Measurements from ENCODE around the gene NPB.

Gene NPB

DNA sequence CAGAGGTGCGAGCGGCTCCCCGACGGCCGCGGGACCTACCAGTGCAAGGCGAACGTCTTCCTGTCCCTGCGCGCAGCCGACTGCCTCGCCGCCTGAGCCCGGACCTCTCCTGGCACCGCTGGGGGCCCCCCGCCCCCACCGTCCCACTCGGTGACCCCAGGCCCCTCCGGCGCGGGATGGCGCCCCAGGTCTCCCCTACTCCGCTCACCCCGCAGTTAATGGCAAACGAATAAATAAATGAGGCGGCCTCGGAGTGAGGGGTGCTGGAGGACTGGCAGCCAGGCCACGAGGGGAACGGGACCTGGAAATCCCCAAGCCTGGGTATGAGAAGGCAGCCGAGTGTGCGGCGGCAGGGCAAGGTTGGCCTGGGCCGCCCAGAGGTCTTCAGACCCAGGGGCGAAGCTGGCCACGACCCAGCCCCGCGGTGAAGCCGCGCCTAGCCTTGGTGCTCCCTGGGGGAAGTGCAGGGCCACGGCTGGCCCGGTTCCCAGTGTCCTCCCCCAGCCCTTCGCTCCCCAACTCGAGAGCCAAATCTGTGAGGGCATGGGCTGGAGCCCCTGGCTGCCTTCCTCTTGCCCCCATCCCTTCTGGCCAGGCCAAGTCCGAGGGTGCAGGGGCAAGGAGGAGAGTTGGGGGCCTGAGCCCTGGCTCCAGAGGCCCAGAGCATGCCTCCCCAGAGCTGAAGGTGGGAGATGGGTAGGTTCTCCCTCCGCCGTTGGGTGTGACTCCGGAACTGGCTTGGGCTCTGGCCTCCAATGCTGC, 796 bp downstream of the NPB start:
- TF ChIP-seq CTCF (IDR thresholded peaks at IDR 0.05; ENCODE audit: low read depth, low read length) = no peak
- no peak overlapping the region for H3K4me3 ChIP-seq (ENCODE audit: low read depth, low read length)

GRCh38 chr17:81903415-81903831, 1.4 kb downstream of the NPB start:
- H3K4me3 ChIP-seq (ENCODE audit: low read depth, low read length) = no peak overlapping the region
- no peak for TF ChIP-seq CTCF (IDR thresholded peaks at IDR 0.05; ENCODE audit: low read depth, low read length)

DNA sequence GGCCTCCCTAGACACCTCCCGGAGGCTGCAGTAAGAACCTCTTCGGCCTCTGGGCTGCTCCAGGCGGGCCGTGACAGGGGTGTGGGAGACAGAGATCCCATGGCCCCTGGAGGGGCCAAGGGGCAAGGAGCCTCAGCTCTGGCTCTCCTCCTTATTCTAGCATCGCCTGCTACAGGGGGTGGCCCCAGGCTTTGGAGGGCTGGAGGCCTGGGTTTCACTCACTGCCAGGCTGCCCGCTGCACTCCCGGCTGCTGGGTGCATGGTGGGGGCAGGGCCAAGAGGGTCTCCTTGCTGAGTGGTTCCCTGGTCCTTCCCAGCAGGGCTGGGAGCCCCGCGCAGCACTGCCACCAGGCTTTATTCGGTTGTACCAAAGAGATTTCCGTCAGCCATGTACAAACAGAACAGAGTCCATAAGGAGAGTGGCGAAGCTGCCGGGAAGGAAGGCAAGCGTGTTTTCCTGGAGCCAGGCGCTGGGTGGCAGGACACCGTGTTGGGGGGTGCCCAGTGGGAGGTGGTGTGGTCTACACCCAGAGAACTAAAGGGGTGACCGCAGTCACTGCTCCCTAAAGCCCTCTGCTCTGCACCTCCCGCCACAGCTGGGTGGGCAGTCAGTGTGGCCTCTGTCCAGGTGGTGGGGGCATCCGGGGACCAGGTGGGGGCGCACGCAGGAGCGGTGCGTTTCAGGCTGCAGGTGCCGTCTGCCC, 2.0 kb downstream of the NPB start:
- H3K4me3 ChIP-seq (ENCODE audit: low read depth, low read length) = no peak overlapping the region
- TF ChIP-seq CTCF (IDR thresholded peaks at IDR 0.05; ENCODE audit: low read depth, low read length) = no peak

DNA sequence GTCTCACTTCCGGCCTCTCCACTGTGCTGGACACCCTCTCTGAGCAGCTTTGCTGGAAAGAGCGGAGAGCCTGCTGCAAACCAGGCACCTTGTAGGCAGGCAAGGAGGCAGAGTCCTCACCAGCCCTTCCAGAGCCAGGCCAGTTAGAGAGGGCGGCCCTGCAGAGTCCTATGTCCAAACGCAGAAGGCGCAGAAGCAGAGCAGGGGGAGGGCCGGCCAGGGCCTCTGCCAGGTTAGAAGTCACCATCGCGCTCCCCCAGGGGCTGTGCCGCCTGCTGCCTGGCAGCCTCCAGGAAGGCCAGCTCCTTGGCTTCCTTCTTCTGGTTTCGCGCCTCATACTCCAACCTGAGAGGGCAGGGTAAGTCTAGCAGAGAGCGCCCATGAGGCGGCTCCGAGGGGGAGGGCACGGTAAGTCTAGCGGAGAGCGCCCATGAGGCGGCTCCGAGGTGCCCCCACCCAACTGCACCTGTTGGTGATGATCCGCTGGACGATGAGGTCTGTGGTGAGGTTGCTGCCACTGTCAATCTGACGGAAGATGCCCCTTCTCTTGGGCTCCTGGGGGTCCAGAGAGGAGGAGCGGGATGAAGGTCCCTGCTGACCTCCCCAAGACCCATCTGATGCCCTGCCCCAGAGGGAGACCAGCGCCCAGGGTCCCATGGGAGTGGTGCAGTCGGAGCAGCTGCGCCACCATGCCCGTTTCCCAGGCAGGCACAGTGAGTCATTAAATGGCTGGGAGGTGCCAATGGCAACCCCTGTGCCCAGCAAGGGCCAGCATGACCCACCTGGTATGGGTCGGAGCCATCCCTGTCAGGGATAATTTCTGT, 2.8 kb downstream of the NPB start:
- H3K4me3 ChIP-seq (ENCODE audit: low read depth, low read length) = no peak overlapping the region
- TF ChIP-seq CTCF (IDR thresholded peaks at IDR 0.05; ENCODE audit: low read depth, low read length) = no peak

- no peak overlapping the region for H3K4me3 ChIP-seq (ENCODE audit: low read depth, low read length)
- TF ChIP-seq CTCF (IDR thresholded peaks at IDR 0.05; ENCODE audit: low read depth, low read length) = no peak
These were observed 3.4 kb downstream of the NPB start for GRCh38 chr17:81905424-81905875.

DNA sequence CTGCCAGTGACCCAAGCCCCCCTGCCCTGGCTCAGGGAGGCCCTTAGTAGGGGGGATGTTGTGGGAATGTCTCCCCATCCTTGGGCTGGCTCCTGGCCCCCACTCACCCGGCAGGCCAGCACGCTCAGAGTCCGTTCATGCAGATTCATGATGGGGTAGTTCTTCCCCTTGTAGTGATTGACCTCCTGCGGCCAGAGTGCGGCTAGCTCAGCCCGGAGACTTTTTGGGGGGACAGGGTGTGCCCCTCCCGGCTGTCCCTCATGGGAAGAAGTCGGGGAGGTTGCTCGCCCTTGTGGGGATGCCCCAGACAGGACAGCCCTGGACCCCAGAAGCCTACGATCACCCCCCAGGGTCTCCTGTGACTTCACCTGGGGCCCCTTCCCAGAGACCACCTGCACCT, 4.0 kb downstream of the NPB start:
- no peak overlapping the region for H3K4me3 ChIP-seq (ENCODE audit: low read depth, low read length)
- TF ChIP-seq CTCF (IDR thresholded peaks at IDR 0.05; ENCODE audit: low read depth, low read length) = no peak

All from WI38 (cell line).